GM12872 (cell line): ENCODE measurements around the gene CIB2.

ENCODE experiments used
- TF ChIP-seq, protein P1 (sequence below): IDR thresholded peaks from 3 replicates; pipeline ENCODE4 v1.5.1; 2011; ENCODE audit warnings: low read depth, mild to moderate bottlenecking, low read length, moderate library complexity; ENCODE audit not compliant: insufficient read depth

The CIB2 gene

DNA sequence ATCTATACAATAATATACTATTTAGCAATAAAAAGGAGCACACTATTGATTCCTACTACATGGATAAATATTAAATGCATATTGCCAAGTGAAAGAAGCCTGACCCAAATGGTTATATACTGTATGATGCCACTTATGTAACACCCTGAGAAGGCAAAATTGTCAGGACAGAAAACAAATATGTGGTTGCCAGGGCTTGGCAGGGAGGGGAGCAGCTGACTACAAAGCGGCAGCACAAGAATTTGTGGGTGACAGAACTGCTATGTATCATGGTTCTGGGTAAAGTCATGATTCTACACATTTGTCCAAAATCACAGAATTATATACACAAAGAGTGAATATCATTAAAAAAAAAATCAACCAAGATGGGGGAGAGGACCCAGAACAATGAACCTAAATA lies 76.3 kb downstream of the CIB2 start:
- TF ChIP-seq, protein P1, sequence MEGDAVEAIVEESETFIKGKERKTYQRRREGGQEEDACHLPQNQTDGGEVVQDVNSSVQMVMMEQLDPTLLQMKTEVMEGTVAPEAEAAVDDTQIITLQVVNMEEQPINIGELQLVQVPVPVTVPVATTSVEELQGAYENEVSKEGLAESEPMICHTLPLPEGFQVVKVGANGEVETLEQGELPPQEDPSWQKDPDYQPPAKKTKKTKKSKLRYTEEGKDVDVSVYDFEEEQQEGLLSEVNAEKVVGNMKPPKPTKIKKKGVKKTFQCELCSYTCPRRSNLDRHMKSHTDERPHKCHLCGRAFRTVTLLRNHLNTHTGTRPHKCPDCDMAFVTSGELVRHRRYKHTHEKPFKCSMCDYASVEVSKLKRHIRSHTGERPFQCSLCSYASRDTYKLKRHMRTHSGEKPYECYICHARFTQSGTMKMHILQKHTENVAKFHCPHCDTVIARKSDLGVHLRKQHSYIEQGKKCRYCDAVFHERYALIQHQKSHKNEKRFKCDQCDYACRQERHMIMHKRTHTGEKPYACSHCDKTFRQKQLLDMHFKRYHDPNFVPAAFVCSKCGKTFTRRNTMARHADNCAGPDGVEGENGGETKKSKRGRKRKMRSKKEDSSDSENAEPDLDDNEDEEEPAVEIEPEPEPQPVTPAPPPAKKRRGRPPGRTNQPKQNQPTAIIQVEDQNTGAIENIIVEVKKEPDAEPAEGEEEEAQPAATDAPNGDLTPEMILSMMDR, result no peak
